LNCaP clone FGC (cell line): ENCODE results near the gene SGMS1.
"Not testable (repeated sequence)": the region's sequence is repeated elsewhere in the genome, so short reads cannot be mapped to it uniquely, and the experiment has no call there.

Experiments used
- DNase-seq: peaks from one replicate; pipeline ENCODE4 v3.0.0-alpha.2; 2011; ENCODE audit warnings: low read depth
- H3K4me3 ChIP-seq: 2 replicates; pipeline ENCODE4 v1.5.1; 2011; ENCODE audit warnings: mild to moderate bottlenecking, low read depth, low read length, control low read depth
- CTCF ChIP-seq: IDR thresholded peaks from 2 replicates; pipeline ENCODE4 v1.5.1; 2012; ENCODE audit warnings: mild to moderate bottlenecking; ENCODE audit not compliant: control insufficient read depth, insufficient read depth; ENCODE audit errors: extremely low read depth

Gene SGMS1

GRCh38 chr10:50551894-50552293 lies 71.9 kb downstream of the SGMS1 start:
- DNase-seq, result no peak

GRCh38 chr10:50550291-50550839 lies 73.4 kb downstream of the SGMS1 start:
- no peak for DNase-seq
- no peak for TF ChIP-seq CTCF
- no peak overlapping the region for H3K4me3 ChIP-seq

More at GRCh38 chr10:50551894-50552293, 71.9 kb downstream of the SGMS1 start:
- TF ChIP-seq CTCF, result no peak
- no peak overlapping the region for H3K4me3 ChIP-seq

GRCh38 chr10:50549186-50549585 lies 74.6 kb downstream of the SGMS1 start:
- not testable (repeated sequence) for H3K4me3 ChIP-seq

GRCh38 chr10:50548481-50548880 lies 75.3 kb downstream of the SGMS1 start:
- H3K4me3 ChIP-seq, DNase-seq: not testable (repeated sequence)

More at GRCh38 chr10:50549186-50549585, 74.6 kb downstream of the SGMS1 start:
- DNase-seq, result not testable (repeated sequence)

- not testable (repeated sequence) for DNase-seq, H3K4me3 ChIP-seq
Measured at GRCh38 chr10:50546287-50546686, 77.5 kb downstream of the SGMS1 start.

- H3K4me3 ChIP-seq, result no peak overlapping the region
- DNase-seq, result no peak
- TF ChIP-seq CTCF, result no peak
Measured at GRCh38 chr10:50545846-50546245, 77.9 kb downstream of the SGMS1 start.

GRCh38 chr10:50544857-50545429 lies 78.8 kb downstream of the SGMS1 start:
- no peak overlapping the region for H3K4me3 ChIP-seq
- no peak for DNase-seq
- no peak for TF ChIP-seq CTCF

- no peak for TF ChIP-seq CTCF
- no peak overlapping the region for H3K4me3 ChIP-seq
- DNase-seq, result no peak
Measured at GRCh38 chr10:50544095-50544856, 79.5 kb downstream of the SGMS1 start.
